Camera-type eye (tissue), 1 donor: ENCODE measurements around the gene FBXW12. TPM values are rescaled to one million over a fixed set of nuclear protein-coding genes. Genes with fewer than 3 reads are reported as not detected.

Source experiments
- total RNA-seq: library from RNA; depleted of rRNA; stranded (reverse); fragments of >200 nt; gene quantifications from one replicate; pipeline ENCODE4 v1.2.3, GENCODE V29; 2014

The FBXW12 gene, protein sequence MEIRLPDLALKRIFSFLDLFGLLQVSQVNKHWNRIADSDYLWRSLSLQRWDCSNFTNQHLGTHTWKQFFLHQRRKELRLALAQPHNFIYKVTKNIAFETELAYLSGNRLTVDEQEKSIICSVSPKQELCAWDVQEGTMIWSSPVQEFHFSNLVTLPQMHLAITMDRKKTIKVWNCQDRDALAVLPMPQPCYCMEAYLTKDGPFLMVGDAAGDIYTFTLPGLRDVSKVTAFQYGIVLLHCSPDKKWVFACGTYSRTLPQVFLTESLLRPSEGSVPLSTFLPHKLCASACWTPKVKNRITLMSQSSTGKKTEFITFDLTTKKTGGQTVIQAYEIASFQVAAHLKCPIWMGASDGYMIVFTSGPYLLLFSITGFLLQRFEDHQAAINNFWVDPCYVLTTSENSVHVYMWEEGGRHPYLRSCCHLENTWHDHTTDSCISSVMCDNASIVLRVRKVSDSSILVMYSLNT
- not detected for total RNA-seq

DNA sequence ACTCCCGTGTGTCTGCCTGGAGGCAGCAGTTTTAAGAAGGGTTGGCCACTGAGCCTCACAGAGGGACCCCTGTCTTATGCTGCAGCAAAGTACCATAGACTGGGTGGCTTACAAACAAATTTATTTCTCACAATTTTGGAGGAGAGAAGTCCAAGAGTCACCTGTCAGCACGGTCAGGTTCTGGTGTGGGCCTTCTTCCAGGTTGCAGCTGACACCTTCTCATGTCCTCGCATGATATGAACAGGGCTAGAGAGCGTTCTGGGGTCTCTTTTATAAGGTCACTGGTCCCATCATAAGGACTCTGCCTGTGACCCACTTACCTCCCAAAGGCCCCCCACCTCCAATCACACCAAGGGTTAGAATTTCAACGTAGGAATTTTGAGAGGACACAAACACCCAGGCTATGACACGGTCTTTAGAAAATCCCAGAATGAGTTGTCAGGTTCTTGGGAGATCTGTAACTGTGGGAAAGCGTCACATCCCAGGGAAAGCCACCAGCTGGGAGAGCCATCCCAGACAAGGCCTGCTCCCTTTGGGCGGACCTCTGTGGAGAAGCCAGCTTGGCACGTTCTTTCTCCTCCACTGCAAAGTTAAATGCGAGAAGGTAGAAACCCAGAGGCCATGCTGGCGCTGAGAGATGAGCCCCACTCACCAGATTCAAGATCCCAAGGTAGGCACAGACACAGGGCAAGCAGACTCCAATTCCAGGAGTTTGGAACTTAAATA, at the start of gene FBXW12:
FBXW12 (plus strand) TSS at position 569 of the 726 bp plus-strand sequence. CDS start 549 bp downstream, outside the sequence.

DNA sequence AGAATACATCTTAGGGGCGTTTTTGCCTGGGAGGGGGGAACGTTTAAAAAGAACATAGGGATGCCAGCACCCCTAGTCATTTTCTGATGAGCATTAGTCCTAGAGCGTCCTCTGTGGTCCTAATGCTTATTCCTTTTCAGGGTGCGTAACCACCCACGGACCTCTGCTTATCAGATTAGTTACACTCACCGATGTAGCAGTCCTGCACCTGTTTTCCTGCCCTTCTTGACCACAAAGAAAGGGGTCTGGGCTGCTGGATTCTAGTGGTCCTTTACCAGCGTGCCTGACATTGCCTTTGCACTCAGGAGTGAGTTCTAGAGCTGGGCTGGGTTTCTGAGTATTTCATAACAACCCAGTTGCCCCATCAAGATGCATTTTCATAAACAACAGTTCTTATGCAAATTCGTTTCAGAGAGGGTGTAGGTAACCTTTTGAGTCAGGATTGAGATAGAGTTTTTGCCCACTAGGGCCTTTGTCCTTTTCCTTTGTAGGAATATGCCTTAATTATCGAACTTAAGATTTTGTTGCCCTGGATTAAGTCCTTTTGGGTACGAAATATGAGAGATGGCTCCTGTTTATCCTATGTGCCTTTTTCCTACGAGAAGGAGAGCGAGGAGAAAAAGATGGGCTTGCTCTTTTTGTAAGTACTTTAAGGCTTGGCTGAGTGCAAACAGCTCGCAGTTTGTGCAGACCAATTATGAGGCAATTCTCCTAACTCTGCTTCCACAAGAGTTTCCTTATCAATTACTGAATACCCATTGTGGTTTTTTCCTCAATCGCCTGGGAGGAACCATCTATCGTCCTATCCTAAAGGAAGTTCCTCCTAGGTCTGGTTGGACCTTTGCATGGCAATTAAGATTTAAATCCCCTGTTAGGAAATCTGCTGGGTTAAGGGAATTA, 38.4 kb upstream of the FBXW12 start, which contains the start of gene SPINK8:
SPINK8 (minus strand) TSS at position 316 of the 900 bp plus-strand sequence. CDS start 5,320 bp downstream, outside the sequence.

DNA sequence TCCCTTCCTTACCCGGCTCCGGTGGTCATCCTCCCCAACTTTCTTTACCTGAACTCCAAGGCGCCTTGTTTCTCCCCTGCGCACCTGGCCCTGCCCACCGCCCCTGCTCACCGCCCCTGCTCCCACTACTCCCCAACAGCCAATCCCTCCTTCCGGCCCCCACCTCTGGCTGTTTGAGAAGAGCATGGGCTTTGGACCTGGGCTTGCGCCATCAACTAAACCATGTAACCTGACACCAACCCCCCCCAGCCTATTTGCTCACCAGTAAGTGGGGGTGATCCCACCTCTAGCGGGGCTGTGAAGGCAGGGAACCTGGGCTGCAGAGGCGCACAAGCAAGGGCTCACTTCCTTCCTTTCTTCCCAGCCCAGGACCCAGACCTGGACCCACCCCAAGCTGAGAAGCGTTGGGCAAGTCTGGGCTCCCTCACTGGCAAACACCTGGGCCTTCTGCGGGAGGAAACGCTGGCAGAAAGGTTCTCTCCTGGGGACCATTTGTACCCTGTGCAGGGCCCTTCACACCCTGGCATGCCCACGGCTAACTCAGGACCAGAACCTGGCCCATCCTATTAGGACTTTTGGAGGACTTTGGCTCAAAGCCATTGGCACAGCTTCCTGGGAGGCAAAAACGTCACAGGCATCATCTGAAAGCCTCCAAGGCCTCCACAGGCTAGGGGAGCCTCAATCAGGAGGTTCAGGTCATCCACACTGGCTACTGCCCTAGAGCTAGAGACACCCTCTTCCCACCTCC, 58.1 kb downstream of the FBXW12 start, which contains the start of gene PLXNB1:
PLXNB1 (minus strand) TSS at position 127 of the 748 bp plus-strand sequence. CDS start 5,475 bp downstream, outside the sequence.

DNA sequence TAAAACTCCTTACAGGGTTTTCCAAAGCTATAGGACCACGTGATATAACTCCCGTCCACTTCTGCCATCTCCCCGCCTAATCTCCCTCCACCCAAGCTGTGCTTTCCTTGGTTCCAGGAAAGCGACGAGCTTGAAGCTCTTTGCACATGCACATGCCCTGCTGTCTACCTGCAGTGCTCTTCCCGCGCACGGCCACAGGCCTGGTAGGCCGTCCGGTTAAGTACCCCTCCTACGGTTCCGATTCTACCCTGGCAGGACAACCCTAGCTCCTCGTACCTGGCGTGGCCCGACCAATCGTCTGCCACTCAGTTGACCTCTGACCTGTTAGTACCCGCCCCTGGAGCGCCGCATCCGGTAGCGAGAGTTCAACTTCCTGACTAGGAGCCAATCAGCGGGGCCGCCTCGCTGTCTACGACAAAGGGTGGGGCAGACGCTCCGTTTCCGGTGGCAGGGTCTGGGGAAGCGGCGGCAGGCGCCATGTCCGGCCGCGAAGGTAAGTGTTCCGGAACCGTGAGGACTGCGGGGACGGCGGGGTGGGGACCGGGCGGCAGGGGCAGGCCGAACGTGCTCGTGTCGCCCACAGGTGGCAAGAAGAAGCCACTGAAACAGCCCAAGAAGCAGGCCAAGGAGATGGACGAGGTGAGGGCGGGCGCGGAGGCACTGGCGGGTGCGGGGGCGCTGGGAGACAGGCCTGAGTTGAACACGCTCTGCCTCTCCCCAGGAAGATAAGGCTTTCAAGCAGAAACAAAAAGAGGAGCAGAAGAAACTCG, 68.0 kb downstream of the FBXW12 start, which contains the start of the genes CCDC51 and TMA7:
CCDC51 (minus strand) TSS at position 300 of the 770 bp plus-strand sequence. CDS start 4,991 bp downstream, outside the sequence.
TMA7 (plus strand) TSS at position 438 of the 770 bp plus-strand sequence; CDS start at position 478, 40 bp downstream.

Other genes with a start within 250 kb of the FBXW12 start
- 4.6 TPM for gene CDC25A, start 183.8 kb upstream of the FBXW12 start, total RNA-seq
- gene CAMP, start 148.7 kb upstream of the FBXW12 start, total RNA-seq, result not detected
- 26.1 TPM for gene ZNF589, start 131.1 kb upstream of the FBXW12 start, total RNA-seq
- gene NME6, start 70.9 kb upstream of the FBXW12 start, total RNA-seq, result 35.7 TPM
- gene SPINK8, start 38.6 kb upstream of the FBXW12 start, total RNA-seq, result not detected
- 92.6 TPM for gene PLXNB1, start 57.9 kb downstream of the FBXW12 start, total RNA-seq
- gene CCDC51, start 67.9 kb downstream of the FBXW12 start, total RNA-seq, result 10.4 TPM
- gene TMA7, start 68.0 kb downstream of the FBXW12 start, total RNA-seq, result 194 TPM
- 8.9 TPM for gene ATRIP, start 74.5 kb downstream of the FBXW12 start, total RNA-seq
- gene SHISA5, start 132.0 kb downstream of the FBXW12 start, total RNA-seq, result 56.9 TPM
- gene PFKFB4, start 184.6 kb downstream of the FBXW12 start, total RNA-seq, result 9.6 TPM
- 0.33 TPM for gene UCN2, start 191.6 kb downstream of the FBXW12 start, total RNA-seq
- 21.8 TPM for gene COL7A1, start 223.1 kb downstream of the FBXW12 start, total RNA-seq
- 184 TPM for gene UQCRC1, start 237.4 kb downstream of the FBXW12 start, total RNA-seq
- gene TMEM89, start 249.6 kb downstream of the FBXW12 start, total RNA-seq, result not detected